HL-60/S4 treated with retinoic acid at 250 ng/mL for 4 days and 3 days (cell line): ENCODE results near the gene HOXA13.

ENCODE experiments used
- in situ Hi-C: fragments of 300-500 bp; cut with MboI; formaldehyde crosslinking; loops from 2 replicates; pipeline ENCODE4 v1.7.0; 2022; ENCODE audit warnings: low sequenced_read_pairs

The HOXA13 gene

GRCh38 chr7:27173956-27174873, 25.7 kb downstream of the HOXA13 start, which contains the start of gene HOXA10:
Gene HOXA10, minus strand, starts transcription at chr7:27174320. Its CDS starts 14 bp downstream, at chr7:27174306.
- in situ Hi-C loops = no loop called here

GRCh38 chr7:27173511-27173955, 26.4 kb downstream of the HOXA13 start:
- in situ Hi-C loops = no loop called here

- in situ Hi-C loops = no loop called here
These were observed 26.9 kb downstream of the HOXA13 start for GRCh38 chr7:27172823-27173510.

GRCh38 chr7:27172315-27172774, 27.5 kb downstream of the HOXA13 start:
- in situ Hi-C loops = no loop called here

- in situ Hi-C loops = no loop called here
These were observed 28.1 kb downstream of the HOXA13 start for GRCh38 chr7:27171637-27172314.

GRCh38 chr7:27171325-27171636, 28.6 kb downstream of the HOXA13 start:
- in situ Hi-C loops = no loop called here

- in situ Hi-C loops = no loop called here
These were observed 29.2 kb downstream of the HOXA13 start for GRCh38 chr7:27170426-27171324.

- in situ Hi-C loops = no loop called here
These were observed 30.0 kb downstream of the HOXA13 start for GRCh38 chr7:27169658-27170425.

- in situ Hi-C loops = no loop called here
These were observed 31.5 kb downstream of the HOXA13 start for GRCh38 chr7:27168265-27168947.

- in situ Hi-C loops = no loop called here
These were observed 32.0 kb downstream of the HOXA13 start for GRCh38 chr7:27167916-27168264.

GRCh38 chr7:27166531-27167505, 33.1 kb downstream of the HOXA13 start:
- in situ Hi-C loops = no loop called here

GRCh38 chr7:27165996-27166530, 33.8 kb downstream of the HOXA13 start:
- in situ Hi-C loops = no loop called here

- in situ Hi-C loops = no loop called here
These were observed 34.5 kb downstream of the HOXA13 start, which contains the start of gene HOXA9 for GRCh38 chr7:27165089-27165995. Gene HOXA9, minus strand, starts transcription at chr7:27165537. Its CDS starts 80 bp downstream, at chr7:27165457.

GRCh38 chr7:27164367-27165088, 35.4 kb downstream of the HOXA13 start:
- in situ Hi-C loops = no loop called here

- in situ Hi-C loops = no loop called here
These were observed 35.9 kb downstream of the HOXA13 start for GRCh38 chr7:27164045-27164366.
